Measurements from ENCODE around the gene KREMEN2.
A peak's percentile ranks its signal among the peaks of the same experiment; 100 is the strongest.
"Not testable (repeated sequence)": the region's sequence is repeated elsewhere in the genome, so short reads cannot be mapped to it uniquely, and the experiment has no call there.

The KREMEN2 gene, protein sequence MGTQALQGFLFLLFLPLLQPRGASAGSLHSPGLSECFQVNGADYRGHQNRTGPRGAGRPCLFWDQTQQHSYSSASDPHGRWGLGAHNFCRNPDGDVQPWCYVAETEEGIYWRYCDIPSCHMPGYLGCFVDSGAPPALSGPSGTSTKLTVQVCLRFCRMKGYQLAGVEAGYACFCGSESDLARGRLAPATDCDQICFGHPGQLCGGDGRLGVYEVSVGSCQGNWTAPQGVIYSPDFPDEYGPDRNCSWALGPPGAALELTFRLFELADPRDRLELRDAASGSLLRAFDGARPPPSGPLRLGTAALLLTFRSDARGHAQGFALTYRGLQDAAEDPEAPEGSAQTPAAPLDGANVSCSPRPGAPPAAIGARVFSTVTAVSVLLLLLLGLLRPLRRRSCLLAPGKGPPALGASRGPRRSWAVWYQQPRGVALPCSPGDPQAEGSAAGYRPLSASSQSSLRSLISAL
- total RNA-seq: 0 to 0.55 (median 0.02) reads per million in 17 experiments

DNA sequence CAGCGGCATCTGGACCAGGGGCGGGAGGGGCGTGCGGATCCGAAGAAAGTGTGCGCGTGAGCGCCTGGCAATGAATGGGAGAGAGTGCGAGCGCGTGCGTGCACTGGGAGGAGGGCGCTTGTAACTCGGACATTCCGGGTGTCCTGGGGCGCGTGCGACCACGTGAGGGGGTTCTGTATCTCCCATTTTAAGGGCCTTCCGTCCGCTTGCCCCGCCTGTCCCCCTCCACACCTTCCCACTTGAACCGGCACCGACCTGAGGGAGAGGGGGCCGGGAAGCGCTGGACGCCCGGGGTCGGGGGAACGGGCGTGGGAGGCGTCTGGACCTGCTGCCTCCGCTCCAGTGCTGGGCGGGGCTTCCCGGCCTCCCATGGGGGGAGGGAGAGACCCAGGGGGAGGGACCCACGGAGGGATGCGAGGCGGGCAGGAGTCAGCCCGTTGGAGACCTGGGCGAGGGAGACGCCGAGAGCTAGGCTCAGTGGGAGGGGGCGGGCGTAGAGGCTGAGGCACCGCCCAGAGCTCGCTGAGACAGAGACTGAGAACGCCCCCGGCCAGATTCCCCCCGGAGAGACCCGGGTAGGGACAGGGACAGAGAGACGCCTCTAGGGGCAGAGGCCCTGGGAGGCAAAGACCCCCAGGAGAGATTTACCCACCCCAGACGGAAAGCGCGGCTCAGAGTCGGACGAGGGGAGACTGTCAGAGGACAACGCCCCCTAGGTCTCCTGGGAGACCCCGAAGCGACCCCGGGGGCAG is at the start of gene KREMEN2:
Gene KREMEN2, plus strand, starts transcription at position 553 of the 752 bp plus-strand sequence. CDS start 246 bp downstream, outside the sequence.
- peak; percentile 49 to 72 (median 54) for DNase-seq

DNA sequence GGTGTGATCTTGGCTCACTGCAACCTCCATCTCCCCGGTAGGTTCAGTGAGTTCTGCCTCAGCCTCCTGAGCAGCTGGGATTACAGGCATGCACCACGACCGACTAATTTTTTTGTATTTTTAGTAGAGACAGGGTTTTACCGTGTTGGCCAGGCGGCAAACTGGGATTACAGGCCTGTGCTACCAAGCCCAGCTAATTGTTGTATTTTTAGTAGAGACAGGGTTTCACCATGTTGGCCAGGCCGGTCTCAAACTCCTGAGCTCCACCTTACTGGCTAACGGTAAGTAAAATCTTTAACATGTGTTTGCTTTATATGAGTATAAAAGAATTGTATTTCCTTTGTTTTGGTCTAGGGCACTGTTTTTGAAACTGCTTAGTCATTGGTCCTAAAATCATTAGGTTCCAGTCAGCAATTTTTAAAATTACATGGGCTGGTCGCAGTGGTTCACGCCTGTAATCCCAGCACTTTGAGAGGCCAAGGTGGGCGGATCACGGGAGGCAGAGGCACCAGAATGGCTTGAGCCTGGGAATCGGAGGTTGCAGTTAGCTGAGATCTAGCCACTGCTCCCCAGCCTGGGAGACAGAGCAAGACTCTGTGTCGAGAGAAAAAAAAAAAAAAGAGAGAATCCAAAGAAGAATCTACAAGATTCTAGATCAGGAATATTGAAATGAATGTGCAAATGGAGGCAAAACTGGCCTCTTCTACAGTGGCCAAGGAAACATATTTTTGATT is 48.7 kb upstream of the KREMEN2 start:
- DNase-seq: no peak

DNA sequence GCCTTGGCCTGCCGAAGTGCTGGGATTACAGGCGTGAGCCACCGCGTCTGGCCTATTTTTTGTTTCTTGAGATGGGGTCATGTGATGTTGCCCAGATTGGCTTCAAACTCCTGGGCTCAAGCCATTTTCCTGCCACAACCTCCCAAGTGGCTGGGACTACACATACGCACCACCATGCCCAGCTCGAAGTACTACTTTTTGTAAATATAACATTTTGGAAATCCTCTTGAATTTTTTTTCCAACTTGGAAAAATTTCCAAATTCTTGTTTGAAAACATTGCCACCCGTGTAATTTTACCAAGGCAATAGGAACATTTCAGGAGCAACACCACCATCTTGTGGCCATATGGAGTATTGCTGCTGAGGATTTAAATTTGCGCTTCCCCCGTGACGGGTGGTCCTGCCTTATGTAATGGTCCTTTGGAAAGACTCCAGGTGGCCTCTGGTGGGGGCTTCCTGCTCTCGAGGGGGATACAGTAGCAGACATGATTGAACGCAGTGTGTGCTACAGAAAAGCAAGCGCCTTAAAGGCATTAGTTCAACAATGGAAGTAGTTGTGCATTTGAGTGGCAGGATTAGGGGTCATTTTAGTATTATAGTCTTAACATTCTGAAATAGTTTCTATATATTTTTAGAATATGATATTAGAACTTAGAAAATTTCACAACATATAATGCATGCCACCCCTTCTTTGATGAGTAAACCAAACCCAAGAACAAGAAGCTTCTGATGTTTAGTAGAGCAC is 44.4 kb upstream of the KREMEN2 start:
- DNase-seq: peak; percentile 68 to 78 (median 73)

DNA sequence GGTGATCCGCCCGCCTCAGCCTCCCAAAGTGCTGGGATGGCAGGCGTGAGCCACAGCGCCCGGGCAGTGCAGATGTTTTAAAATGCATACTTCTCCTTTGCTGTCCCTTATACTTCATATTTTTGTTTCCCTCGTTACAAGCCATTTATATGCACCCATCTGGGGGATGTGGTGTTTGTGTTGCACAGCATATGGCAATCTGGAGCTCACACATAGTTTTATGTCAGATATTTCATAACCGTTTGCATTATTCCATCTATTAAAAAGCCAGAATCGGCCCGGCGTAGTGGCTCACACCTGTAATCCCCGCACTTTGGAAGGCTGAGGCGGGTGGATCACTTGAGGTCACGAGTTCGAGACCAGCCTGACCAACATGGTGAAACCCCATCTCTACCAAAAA is 40.6 kb upstream of the KREMEN2 start:
- no peak for DNase-seq

DNA sequence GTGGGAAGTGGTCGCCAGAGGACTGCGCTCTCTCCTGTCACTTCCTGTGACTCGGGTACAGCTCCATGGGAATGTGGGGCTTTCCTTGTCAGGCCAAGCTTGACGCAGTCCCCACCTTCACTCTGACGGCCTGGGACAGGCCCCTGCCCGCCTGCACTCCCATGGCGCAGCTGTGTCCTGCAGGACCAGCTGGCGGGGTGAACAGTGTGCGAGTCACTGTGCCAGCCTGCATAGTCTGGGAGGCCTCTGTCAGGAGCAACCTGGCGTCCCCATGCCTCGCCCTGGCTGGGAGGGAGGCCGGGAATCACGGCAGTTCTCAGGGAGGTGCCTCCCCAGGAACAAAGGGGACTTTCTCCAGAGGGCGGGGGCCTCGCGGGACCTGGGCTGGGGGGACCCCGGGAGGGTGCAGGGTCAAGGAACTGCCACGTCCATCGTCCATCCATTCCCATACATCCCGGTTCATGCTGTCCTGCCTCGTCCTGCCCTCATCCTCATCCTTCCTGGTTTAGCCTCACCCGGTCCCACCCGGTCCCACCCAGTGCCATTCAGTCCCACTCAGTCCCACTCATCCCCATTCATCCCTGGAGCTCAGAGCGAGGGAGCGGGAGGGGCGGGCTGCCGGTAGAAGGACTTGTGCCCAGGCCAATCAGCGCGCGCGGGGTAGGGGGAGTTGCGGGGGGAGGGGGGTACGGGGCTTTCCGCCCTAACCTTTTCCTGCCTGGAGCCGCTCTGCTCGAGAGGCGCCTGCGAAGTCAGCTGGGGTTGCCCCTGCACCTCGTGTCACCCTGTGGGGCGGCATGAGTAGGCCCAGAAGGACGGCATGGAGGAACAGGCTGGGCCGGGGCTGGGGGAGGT is 38.9 kb upstream of the KREMEN2 start:
- no peak for DNase-seq

DNA sequence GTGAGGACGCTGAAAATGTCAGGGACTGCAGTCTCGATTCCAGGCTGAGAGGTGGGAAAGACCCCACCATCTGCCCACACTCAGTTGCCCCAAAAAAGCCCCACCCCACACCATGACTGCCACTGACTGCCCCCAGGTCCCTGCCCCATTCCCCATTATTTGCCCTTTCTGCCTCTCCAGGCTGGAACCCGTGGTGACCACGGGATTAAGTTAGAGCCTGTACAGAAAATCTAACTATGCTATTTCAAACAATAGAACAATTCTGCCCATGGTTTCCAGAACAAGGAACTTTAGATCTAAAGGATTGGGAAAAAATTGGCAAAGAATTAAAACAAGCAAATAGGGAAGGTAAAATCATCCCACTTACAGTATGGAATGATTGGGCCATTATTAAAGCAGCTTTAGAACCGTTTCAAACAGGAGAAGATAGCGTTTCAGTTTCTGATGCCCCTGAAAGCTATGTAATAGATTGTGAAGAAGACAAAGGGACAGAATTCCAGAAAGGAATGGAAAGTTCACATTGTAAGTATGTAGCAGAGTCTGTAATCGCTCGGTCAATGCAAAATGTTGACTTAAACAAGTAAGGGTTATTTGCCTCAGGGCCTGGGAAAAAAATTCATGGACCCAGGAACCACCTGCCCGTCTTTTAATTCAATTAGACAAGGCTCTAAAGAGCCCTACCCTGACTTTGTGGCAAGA is 38.0 kb upstream of the KREMEN2 start:
- no peak for DNase-seq

DNA sequence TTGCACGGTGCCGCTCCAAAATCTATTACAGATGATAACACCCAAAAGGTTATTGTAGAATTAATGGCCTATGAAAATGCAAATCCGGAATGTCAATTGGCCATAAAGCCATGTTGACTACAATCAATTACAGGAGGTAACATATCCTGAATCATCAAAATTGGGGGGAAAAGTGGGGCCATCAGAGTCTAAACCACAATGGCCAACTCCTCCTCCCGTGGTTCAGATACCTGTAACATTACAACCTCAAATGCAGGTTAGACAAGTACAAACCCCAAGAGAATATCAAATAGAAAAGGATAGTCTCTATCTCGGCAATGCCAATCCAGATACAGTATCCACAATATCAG is 37.5 kb upstream of the KREMEN2 start:
- no peak for DNase-seq

DNA sequence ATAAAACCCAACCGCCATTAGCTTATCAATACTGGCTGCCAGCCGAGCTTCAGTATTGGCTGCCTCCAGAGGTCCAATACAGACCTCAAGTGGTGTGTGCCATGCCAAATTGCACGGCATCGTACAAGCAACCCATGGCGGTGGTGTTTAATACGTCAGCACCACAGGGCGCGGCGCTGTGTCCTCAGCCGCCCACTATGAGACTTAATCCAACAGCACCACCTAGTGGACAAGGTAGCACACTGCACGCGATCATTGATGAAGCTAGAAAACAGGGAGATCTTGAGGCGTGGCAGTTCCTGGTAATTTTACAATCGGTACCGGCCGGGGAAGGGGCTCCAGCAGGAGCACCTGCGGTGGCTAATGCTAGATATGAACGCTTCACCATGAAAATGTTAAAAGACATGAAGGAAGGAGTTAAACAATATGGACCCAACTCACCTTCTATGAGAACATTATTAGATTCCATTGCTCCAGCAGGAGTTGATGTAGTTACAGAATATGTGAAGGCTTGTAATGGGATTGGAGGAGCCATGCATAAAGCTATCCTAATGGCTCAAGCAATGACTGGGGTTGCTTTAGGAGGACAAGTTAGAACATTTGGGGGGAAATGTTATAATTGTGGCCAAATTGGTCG is 36.9 kb upstream of the KREMEN2 start:
- peak; percentile 93 to 97 (median 94) for DNase-seq

DNA sequence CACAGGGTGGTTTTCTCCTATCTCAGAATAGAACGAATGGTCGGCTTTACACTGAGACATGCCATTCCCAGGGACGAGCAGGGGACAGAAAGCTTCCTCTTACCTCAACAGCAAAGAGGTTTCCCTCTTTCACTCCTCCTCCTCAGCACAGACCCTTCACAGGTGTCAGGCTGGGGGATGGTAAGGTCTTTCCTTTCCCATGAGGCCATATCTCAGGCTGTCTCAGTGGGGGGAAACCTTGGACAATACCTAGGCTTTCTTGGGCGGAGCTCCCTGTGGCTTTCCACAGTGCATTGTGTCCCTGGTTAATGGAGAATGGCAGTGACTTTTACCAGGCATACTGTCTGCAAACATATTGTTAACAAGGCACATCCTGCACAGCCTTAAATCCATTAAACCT is 35.9 kb upstream of the KREMEN2 start:
- DNase-seq: not testable (repeated sequence)

DNA sequence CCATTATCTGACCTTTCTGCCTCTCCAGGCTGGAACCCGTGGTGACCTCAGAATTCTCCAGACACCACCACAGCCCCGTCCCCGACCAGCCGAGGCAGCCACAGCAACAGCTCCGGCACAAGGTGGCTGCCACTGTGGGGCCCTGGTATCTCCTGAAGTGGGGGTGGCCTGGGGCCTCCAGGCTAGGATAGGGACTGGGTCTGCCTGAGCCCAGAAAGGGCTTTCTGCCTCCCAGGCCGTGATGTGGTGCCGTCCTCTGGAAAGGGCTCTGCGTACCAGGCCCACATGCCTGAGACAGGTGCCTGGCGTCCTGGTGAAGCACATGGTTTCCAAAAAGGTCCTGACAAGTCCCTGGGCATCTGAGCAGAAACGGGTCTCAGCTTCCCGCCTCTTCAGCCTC is 35.3 kb upstream of the KREMEN2 start:
- DNase-seq: no peak

DNA sequence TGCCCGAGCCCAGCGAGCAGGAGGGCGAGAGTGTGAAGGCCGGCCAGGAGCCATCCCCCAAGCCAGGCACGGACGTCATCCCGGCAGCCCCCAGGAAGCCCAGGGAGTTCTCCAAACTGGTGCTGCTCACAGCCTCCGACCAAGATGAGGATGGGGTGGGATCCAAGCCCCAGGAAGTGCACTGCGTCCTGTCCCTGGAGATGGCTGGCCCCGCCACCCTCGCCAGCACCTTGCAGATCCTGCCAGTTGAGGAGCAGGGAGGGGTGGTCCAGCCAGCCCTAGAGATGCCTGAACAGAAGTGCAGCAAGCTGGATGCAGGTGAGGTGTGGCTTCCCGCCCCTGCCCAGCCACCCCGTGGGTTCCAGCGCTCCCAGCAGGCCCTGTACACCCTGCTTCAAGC is 34.4 kb upstream of the KREMEN2 start:
- no peak for DNase-seq

DNA sequence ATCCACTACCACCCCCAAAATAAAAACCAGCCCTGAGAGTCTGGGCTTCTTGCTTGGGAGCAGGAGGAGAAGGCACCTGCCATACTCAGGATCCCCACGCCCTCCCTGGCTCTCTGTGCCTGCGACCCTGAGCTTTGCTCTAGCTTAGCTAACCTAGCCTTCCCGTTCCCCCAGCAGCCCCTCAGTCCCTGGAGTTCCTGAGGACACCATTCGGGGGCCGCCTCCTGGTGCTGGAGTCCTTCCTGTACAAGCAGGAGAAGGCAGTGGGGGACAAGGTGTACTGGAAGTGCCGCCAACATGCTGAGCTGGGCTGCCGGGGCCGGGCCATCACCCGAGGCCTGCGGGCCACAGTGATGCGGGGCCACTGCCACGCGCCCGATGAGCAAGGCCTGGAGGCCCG is 33.8 kb upstream of the KREMEN2 start:
- DNase-seq: no peak

DNA sequence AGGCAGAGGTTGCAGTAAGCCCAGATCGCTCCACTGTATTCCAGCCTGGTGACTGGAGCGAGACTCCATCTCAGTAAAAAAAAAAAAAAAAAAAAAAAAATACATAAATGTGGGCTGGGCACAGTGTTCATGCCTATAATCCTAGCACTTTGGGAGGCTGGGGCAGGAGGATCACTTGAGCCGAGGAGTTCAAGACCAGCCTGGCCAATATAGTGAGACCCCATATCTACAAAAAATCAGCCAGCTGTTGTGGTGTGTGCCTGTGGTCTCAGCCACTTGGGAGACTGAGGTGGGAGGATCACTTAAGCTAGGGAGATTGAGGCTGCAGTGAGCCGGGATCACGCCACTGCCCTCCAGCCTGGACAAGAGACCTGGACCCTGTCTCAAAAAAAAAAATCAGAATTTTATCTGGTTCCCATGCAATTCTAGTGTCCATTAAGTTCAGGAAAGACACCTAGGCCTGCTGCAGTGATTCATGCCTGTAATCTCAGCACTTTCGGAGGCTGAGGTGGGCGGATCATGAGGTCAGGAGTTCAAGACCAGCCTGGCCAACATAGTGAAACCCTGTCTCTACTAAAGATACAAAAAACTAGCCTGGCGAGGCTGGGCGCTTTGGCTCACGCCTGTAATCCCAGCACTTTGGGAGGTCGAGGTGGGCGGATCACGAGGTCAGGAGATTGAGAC is 32.7 kb upstream of the KREMEN2 start:
- not testable (repeated sequence) for DNase-seq

DNA sequence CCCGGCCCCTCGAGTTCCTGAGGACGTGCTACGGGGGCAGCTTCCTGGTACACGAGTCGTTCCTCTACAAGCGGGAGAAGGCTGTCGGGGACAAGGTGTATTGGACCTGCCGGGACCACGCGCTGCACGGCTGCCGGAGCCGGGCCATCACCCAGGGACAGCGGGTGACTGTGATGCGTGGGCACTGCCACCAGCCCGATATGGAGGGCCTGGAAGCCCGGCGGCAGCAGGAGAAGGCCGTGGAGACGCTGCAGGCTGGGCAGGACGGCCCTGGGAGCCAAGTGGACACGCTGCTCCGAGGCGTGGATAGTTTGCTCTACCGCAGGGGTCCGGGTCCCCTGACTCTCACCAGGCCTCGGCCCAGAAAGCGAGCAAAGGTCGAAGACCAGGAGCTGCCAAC is 30.9 kb upstream of the KREMEN2 start:
- DNase-seq: no peak

DNA sequence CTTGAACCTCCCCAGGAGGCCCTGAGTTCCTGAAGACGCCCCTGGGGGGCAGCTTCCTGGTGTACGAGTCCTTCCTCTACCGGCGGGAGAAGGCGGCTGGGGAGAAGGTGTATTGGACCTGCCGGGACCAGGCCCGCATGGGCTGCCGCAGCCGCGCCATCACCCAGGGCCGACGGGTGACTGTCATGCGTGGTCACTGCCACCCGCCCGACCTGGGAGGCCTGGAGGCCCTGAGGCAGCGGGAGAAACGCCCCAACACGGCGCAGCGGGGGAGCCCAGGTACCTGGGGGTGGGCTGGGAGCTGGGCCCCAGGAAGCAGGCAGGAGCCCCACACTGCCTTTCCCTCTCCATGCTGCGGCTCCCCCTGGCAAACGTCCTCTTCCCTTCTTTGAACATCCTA is 30.4 kb upstream of the KREMEN2 start:
- DNase-seq: no peak

DNA sequence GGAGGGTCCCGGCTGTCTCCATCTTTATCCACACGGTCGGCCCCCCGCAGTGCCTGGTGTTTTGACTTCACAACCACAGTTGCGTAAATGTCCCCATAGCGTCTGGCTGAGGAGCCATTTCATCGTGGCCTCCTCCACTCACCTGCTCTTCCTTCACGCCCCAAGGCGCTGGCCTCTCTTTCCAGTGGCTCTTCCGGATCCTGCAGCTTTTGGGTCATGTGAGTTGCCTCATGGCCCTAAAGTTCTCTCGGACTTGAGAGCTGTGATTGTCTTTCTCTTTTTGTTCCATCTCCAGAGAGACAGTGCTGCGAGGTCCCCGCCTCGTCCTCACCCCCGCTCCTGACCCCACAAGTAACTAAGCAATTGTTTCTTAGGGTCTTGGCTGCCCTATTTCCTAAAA is 29.6 kb upstream of the KREMEN2 start:
- DNase-seq: no peak

DNA sequence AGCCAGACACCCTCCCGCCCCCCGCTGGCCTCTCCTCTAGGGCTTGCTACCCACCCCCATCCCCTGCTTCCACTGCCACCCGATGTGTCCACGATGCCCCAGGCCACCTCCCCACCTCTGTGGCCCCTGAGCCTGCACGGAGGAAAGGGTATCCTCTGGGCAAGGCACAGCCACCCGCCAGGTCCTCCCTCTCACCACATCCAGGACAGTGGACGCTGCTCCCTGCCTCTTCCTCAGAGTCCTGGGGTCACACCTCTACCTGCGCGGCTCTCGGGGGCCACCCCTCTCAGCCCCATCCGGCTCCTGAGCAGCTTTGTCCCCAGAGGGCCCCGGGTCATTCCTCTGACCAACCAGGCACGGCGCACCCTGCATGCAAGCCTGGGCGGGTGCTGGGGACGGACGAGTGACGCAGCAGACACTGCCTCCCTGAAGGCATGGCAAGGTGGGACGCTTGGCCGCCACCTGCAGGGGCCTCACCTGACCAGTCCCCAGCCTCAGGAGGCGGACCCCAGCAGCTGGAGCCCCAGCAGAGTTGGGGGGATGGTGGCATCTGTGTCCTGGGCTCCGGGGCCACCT is 27.6 kb upstream of the KREMEN2 start:
- DNase-seq: no peak

DNA sequence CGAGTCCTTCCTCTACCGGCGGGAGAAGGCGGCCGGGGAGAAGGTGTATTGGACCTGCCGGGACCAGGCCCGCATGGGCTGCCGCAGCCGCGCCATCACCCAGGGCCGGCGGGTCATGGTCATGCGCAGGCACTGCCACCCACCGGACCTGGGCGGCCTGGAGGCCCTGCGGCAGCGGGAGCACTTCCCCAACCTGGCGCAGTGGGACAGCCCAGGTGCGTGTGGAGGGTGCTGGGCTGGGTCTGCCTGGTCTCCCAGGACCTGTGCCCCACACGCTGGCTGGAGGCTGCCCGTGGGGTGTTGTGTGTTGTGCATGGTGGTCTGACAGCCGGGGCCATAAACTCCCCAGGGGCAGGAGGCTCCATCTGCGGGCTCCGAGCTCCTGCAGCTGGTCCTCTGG is 26.9 kb upstream of the KREMEN2 start:
- DNase-seq: no peak

DNA sequence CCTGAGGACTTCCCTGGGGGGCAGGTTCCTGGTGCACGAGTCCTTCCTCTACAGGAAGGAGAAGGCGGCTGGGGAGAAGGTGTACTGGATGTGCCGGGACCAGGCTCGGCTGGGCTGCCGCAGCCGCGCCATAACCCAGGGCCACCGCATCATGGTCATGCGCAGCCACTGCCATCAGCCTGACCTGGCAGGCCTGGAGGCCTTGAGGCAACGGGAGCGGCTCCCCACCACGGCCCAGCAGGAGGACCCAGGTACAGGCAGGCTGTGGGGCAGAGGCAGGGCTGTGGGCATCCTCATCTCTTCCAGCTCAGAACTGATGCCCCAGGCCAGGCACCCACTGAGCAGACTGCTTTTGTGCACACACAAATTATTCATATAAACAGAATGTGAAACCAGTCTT is 25.9 kb upstream of the KREMEN2 start:
- DNase-seq: no peak
